OCI-LY7 (cell line): Measurements from ENCODE around the gene HLTF.

ENCODE experiments used
- CTCF ChIP-seq: fragments of 200-600 bp; sonication (generic); conservative IDR thresholded peaks from 2 replicates; pipeline ENCODE4 v1.5.1; 2014; ENCODE audit warnings: mild to moderate bottlenecking, antibody characterized with exemption, low read length, moderate library complexity, mixed read lengths
- EZH2phosphoT487 ChIP-seq: fragments of 200-600 bp; sonication (generic); IDR thresholded peaks from 2 replicates; pipeline ENCODE4 v1.6.1; 2018; ENCODE audit warnings: low read depth, borderline replicate concordance, mild to moderate bottlenecking, mixed run types, antibody characterized with exemption, low read length, moderate library complexity, mixed read lengths

- TF ChIP-seq CTCF (no peak), EZH2phosphoT487 (no peak)
Observed at GRCh38 chr3:149129326-149130205, 43.2 kb upstream of the HLTF start, which contains the start of gene HPS3.
